Ectodermal cell (in vitro differentiated cells): ENCODE results near the gene CFAP47.
"Not testable (repeated sequence)": the region's sequence is repeated elsewhere in the genome, so short reads cannot be mapped to it uniquely, and the experiment has no call there.

ENCODE experiments used
- H3K27ac ChIP-seq: 2 replicates; pipeline ENCODE4 v1.7.0; 2013; ENCODE audit warnings: mild to moderate bottlenecking, low read depth, low read length; ENCODE audit not compliant: insufficient read depth, poor library complexity, severe bottlenecking
- H3K27me3 ChIP-seq: 2 replicates; pipeline ENCODE4 v1.7.0; 2013; ENCODE audit warnings: mild to moderate bottlenecking, low read length; ENCODE audit not compliant: insufficient read depth, control insufficient read depth, poor library complexity, severe bottlenecking
- H3K36me3 ChIP-seq: one replicate; pipeline ENCODE4 v1.7.0; 2013; ENCODE audit warnings: low read length; ENCODE audit not compliant: control insufficient read depth, insufficient read depth
- H3K4me1 ChIP-seq: one replicate; pipeline ENCODE4 v1.7.0; 2013; ENCODE audit warnings: low read length; ENCODE audit not compliant: control insufficient read depth, insufficient read depth
- H3K4me3 ChIP-seq: 2 replicates; pipeline ENCODE4 v1.7.0; 2013; ENCODE audit warnings: low read depth, low read length, control low read depth; ENCODE audit not compliant: insufficient read depth
- H3K9me3 ChIP-seq: 2 replicates; pipeline ENCODE4 v1.7.0; 2013; ENCODE audit warnings: mild to moderate bottlenecking, low read length, moderate library complexity; ENCODE audit not compliant: control insufficient read depth
- WGBS, 2 experiments: methylation state at CpG; one replicate each; pipeline ENCODE4 v1.1.7; 2013; ENCODE audit warnings: missing lambda C conversion rate in 2 of 2; 5-methylcytosine and 5-hydroxymethylcytosine counted together

Gene CFAP47

DNA sequence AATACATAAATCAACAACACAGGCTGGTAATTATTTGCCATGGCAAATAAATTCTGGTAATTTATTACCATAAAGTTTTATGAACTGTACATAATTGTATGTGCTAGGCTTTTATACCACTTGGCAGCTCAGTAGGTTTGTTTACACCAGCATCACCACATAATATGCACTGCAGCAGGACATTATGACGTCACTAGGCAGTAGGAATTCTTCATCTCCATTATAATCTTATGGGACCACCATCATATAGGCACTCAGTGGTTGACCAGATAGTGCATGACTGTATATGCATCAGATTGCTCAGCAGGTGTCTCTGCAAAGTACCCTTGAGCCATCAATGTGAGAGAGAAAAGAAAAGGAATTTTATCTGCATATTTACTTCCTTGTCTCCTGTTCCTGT, 295.4 kb downstream of the CFAP47 start:
- no peaks in the 10 kb centered on the region for H3K27me3 ChIP-seq
- H3K4me1 ChIP-seq: no peaks in the 10 kb centered on the region
- H3K27ac ChIP-seq: no peak overlapping the region
- H3K4me3 ChIP-seq: no peak overlapping the region
- WGBS, 2 experiments: 86 to 93% methylated on average over 1 of the region's 1 CpG
- no peaks in the 10 kb centered on the region for H3K36me3 ChIP-seq
- H3K9me3 ChIP-seq: no peaks in the 10 kb centered on the region

- no peaks in the 10 kb centered on the region for H3K36me3 ChIP-seq
- WGBS, 2 experiments: 0 to 38% methylated on average over 1 of the region's 1 CpG
- H3K4me3 ChIP-seq: no peak overlapping the region
- no peaks in the 10 kb centered on the region for H3K4me1 ChIP-seq
- no peak overlapping the region for H3K27ac ChIP-seq
- H3K9me3 ChIP-seq: no peaks in the 10 kb centered on the region
- no peaks in the 10 kb centered on the region for H3K27me3 ChIP-seq
Measured at GRCh38 chrX:36218801-36219200, 299.3 kb downstream of the CFAP47 start.

GRCh38 chrX:36234840-36235528, 315.4 kb downstream of the CFAP47 start:
- not testable (repeated sequence) for H3K4me3 ChIP-seq, H3K27ac ChIP-seq, H3K27me3 ChIP-seq, H3K4me1 ChIP-seq, H3K36me3 ChIP-seq, H3K9me3 ChIP-seq
- 91 to 97% methylated on average over 19 to 21 of the region's 21 CpGs for WGBS, 2 experiments

DNA sequence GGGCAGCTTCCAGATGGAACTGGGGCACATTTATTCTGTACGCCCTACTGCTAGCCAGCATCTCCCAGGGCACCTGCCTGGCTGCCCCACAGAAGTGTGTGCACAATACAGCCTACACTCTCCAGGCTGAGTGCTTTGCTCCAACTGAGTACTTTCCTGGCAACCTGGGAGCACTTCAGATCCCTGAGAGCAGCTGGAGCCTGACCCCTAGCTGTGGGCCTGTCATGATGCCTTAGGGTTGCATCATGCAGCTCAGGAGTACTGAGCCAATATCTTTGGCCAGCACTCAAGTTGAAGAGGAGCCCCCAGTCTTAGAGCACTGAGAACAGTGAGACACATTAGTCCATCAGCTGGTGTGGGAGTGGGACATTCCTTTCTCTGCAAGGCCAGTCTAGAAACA, 321.9 kb downstream of the CFAP47 start:
- no peak overlapping the region for H3K27ac ChIP-seq
- WGBS, 2 experiments: 96 to 100% methylated on average over 1 of the region's 1 CpG

DNA sequence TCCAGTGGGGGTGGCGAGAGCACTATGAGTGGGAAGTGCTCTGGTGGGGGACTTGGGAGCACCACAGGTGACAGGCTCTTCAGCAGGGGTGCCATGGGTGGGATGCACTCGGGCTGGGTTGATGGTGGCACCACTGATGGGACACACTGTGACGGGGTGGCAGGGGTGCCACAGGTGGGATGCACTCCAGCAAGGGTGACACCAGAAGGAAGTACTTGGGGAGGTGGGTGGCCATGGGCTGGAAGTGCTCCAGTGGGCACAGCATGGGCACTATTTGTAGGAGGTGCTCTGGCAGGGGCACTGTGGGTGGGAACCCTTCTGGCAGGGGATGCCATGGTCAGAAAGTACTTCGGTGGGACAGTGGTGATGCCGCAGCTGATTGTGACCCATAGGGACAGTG, 346.6 kb downstream of the CFAP47 start:
- no peaks in the 10 kb centered on the region for H3K27me3 ChIP-seq
- no peaks in the 10 kb centered on the region for H3K9me3 ChIP-seq
- no peaks in the 10 kb centered on the region for H3K36me3 ChIP-seq
- H3K4me1 ChIP-seq: no peaks in the 10 kb centered on the region
- no peak overlapping the region for H3K27ac ChIP-seq
- H3K4me3 ChIP-seq: no peak overlapping the region
- 94 to 100% methylated on average over 5 of the region's 5 CpGs for WGBS, 2 experiments

More for the DNA sequence above, 321.9 kb downstream of the CFAP47 start:
- H3K36me3 ChIP-seq: no peaks in the 10 kb centered on the region
- no peaks in the 10 kb centered on the region for H3K27me3 ChIP-seq
- no peaks in the 10 kb centered on the region for H3K9me3 ChIP-seq
- H3K4me3 ChIP-seq: no peak overlapping the region
- no peaks in the 10 kb centered on the region for H3K4me1 ChIP-seq

DNA sequence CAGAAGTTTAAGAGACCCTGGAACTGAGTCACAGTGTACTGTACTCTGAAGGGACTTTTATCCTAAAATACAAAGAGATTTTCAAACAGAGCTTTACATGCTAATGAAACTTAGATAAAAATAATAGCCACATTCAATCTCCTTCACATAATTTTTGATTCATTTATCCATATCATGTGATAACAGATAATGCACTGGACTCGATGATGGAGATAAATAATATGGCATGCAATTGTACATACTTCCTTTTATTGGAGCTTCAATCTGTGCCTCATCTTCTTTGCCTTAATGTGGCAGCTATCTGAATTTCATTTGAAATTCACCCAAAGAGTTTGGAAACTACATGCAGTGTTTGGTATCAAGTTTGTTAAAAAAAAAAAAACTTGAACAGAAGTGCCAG, 390.6 kb downstream of the CFAP47 start:
- WGBS, 2 experiments: no CpG with 5 or more reads among the region's 1 CpG

DNA sequence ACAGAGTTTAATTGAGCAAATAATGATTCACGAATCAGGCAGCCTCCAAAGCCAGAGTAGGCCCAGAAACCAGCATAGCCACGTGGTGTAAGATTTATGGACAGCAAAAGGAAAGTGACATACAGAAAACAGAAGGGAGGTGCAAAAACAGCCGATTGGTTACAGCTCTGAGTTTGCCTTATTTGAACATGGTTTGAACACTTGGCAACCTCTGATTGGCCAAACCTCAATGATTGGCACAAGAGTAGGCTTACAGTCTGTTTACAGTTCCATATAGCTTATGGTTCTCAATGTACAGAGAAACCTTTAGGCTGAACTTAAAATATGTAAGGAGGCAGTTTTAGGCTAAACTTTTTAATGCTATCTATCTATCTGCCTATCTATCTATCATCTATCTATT, 394.8 kb downstream of the CFAP47 start:
- Histone ChIP-seq H3K36me3 (no peaks in the 10 kb centered on the region), H3K27me3 (no peaks in the 10 kb centered on the region), H3K9me3 (no peaks in the 10 kb centered on the region), H3K27ac (no peak overlapping the region), H3K4me3 (no peak overlapping the region), H3K4me1 (no peaks in the 10 kb centered on the region)
- WGBS, 2 experiments: 91 to 97% methylated on average over 3 of the region's 3 CpGs

More for the DNA sequence above, 390.6 kb downstream of the CFAP47 start:
- H3K27me3 ChIP-seq: no peaks in the 10 kb centered on the region
- H3K9me3 ChIP-seq: no peaks in the 10 kb centered on the region
- no peak overlapping the region for H3K4me3 ChIP-seq
- H3K27ac ChIP-seq: no peak overlapping the region
- H3K36me3 ChIP-seq: no peaks in the 10 kb centered on the region
- H3K4me1 ChIP-seq: no peaks in the 10 kb centered on the region

GRCh38 chrX:36334572-36334971, 415.0 kb downstream of the CFAP47 start:
- WGBS, 2 experiments: 77 to 90% methylated on average over 1 of the region's 1 CpG
- Histone ChIP-seq H3K4me3 (no peak overlapping the region), H3K27me3 (no peaks in the 10 kb centered on the region), H3K36me3 (no peaks in the 10 kb centered on the region), H3K9me3 (no peaks in the 10 kb centered on the region), H3K4me1 (no peaks in the 10 kb centered on the region), H3K27ac (no peak overlapping the region)

DNA sequence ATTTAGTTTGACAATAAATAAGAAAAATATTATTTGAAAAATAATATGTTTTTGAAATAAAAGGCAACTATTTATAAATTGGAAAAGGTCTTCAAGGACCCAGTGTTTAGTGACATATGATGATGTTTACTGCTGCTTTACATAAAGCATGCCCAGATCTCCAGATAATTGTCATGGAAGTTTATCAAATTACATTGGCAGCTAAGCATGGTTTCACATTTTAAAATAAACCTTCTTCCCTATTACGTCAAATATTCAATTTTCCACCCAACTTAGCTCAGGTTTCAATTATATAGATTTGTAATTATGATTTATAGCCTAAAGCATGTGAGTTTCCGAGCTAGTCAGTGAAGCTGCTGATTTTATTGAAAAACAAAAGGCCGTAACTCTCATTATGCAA, 417.2 kb downstream of the CFAP47 start:
- no peaks in the 10 kb centered on the region for H3K27me3 ChIP-seq
- WGBS, 2 experiments: 100% methylated on average over 1 to 2 of the region's 3 CpGs
- H3K36me3 ChIP-seq: no peaks in the 10 kb centered on the region
- H3K9me3 ChIP-seq: no peaks in the 10 kb centered on the region
- no peak overlapping the region for H3K27ac ChIP-seq
- no peaks in the 10 kb centered on the region for H3K4me1 ChIP-seq
- no peak overlapping the region for H3K4me3 ChIP-seq

DNA sequence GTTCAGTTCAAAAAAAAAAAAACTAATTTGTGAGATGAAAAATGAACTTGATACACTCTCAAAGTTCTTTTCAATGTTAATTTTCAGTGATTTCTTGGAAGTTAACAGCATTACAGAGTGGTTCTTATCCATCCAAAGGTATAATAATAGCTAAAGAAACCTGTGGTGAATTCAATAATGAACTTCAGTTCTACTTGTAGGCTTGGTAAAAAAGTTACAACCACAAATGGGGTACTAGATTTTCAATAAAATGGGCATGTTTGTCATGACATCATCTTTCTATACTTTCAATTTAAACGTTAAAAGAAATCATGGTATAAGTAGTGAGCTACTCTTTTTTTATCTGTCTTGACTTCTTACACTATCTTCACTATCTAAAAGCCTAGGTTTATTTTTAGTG, 424.8 kb downstream of the CFAP47 start:
- Histone ChIP-seq H3K4me3 (no peak overlapping the region), H3K27ac (no peak overlapping the region), H3K27me3 (no peaks in the 10 kb centered on the region), H3K4me1 (no peaks in the 10 kb centered on the region), H3K9me3 (no peaks in the 10 kb centered on the region), H3K36me3 (no peaks in the 10 kb centered on the region)
- WGBS, 2 experiments: no CpG with 5 or more reads among the region's 1 CpG

DNA sequence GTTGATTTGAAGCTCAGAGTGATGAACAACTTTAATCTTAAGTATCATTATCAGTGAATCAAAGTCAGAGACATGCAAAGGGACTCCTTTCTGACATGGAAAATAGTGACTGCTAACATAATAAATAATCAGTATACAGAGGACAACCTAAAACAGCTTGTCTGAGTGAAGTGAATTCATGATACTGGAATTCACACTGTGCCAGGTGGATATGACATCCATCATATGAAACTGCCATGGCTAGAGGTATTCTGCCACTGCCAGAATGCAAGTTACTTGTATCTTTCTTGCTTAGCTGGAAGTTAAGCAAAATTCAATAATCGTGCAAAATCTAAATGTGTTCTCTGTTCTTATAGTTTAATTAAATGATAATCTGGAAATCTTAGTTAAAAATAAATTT, 429.0 kb downstream of the CFAP47 start:
- no CpG with 5 or more reads among the region's 1 CpG for WGBS, 2 experiments

More for the DNA sequence above, 429.0 kb downstream of the CFAP47 start:
- no peak overlapping the region for H3K27ac ChIP-seq
- no peak overlapping the region for H3K4me3 ChIP-seq
- H3K36me3 ChIP-seq: no peaks in the 10 kb centered on the region
- no peaks in the 10 kb centered on the region for H3K9me3 ChIP-seq
- no peaks in the 10 kb centered on the region for H3K4me1 ChIP-seq
- H3K27me3 ChIP-seq: no peaks in the 10 kb centered on the region
